Measurements from ENCODE around the gene COL20A1.

DNA sequence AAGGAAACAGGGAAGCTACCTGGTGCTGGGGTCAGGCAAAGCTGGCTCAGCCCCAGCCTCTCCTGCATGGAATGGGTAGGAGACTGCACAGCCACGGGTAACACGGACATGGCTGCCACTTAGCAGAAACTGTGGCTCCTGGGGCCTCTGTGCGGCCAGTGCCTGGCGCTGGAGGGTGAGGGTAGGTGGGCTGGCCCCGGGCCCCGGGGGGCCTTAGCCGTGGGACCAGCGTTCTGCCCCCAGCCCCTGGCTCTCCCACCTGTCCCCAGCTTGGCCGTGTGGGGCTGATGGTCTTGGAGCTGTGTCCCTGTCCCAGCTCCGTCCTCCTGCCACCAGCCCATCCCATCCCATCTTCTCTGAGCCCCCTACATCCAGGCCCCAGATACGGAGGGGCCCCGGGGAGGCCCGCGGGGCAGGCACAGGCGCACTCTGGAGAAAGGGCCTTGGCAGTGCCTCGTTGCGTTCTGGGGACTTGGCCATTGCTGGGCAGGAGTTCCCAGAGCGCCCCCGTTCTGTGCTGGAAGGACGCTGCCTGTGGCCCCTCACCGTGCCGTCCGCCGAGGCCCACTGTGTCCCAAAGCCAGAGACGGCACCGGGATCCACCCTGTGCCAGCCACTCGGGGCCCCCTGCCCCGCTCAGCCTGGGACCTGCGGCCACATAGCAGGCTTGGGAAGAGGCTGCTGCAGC is 56.0 kb downstream of the COL20A1 start:
- TF ChIP-seq, protein P1, sequence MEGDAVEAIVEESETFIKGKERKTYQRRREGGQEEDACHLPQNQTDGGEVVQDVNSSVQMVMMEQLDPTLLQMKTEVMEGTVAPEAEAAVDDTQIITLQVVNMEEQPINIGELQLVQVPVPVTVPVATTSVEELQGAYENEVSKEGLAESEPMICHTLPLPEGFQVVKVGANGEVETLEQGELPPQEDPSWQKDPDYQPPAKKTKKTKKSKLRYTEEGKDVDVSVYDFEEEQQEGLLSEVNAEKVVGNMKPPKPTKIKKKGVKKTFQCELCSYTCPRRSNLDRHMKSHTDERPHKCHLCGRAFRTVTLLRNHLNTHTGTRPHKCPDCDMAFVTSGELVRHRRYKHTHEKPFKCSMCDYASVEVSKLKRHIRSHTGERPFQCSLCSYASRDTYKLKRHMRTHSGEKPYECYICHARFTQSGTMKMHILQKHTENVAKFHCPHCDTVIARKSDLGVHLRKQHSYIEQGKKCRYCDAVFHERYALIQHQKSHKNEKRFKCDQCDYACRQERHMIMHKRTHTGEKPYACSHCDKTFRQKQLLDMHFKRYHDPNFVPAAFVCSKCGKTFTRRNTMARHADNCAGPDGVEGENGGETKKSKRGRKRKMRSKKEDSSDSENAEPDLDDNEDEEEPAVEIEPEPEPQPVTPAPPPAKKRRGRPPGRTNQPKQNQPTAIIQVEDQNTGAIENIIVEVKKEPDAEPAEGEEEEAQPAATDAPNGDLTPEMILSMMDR (IDR thresholded peaks at IDR 0.05): no peak
- TF ChIP-seq POLR2A (IDR thresholded peaks at IDR 0.05): no peak
